Transverse colon (tissue), 4 donors: ENCODE measurements around the gene CDSN. TPM values are rescaled to one million over a fixed set of nuclear protein-coding genes. Genes with fewer than 3 reads are reported as not detected.
A peak's percentile ranks its signal among the peaks of the same experiment; 100 is the strongest.

Experiments
- DNase-seq: peaks from one replicate; pipeline ENCODE4 v3.0.0-alpha.2; 2019
- H3K27ac ChIP-seq, 4 donors: fragments of 200-600 bp; sonication (generic); 2 replicates each; pipeline ENCODE4 v1.5.1; 2016 to 2018; ENCODE audit warnings: inconsistent platforms in 4 of 4
- H3K27me3 ChIP-seq: fragments of 200-600 bp; sonication (generic); 2 replicates; pipeline ENCODE4 v1.5.1; 2017; ENCODE audit warnings: inconsistent platforms
- H3K36me3 ChIP-seq, 4 donors: fragments of 200-600 bp; sonication (generic); 2 replicates each; pipeline ENCODE4 v1.5.1; 2017 to 2019; ENCODE audit warnings: inconsistent platforms in 4 of 4
- H3K4me1 ChIP-seq, 4 donors: fragments of 200-600 bp; sonication (generic); 2 replicates each; pipeline ENCODE4 v1.5.1; 2017 to 2020; ENCODE audit warnings: inconsistent platforms in 4 of 4
- H3K4me3 ChIP-seq, 4 donors: fragments of 200-600 bp; sonication (generic); 1 replicate in 1 of 4; 2 replicates in 3 of 4; pipeline versions ENCODE4 v1.5.1 to v1.6.1; 2017 to 2019; ENCODE audit warnings: inconsistent platforms in 4 of 4
- H3K9me3 ChIP-seq, 2 donors: fragments of 200-600 bp; sonication (generic); 2 replicates each; pipeline ENCODE4 v1.5.1; 2017 to 2019; ENCODE audit warnings: inconsistent platforms in 2 of 2
- EP300 ChIP-seq: sonication (generic); formaldehyde crosslinking; IDR thresholded peaks from one replicate; pipeline ENCODE4 v1.6.1; 2017; ENCODE audit warnings: antibody characterized with exemption, low read depth
- POLR2A ChIP-seq: fragments of 450-650 bp; IDR thresholded peaks from one replicate; pipeline ENCODE4 v1.6.1; 2016; ENCODE audit warnings: antibody characterized with exemption, mild to moderate bottlenecking, moderate library complexity
- POLR2AphosphoS5 ChIP-seq, 3 donors: sonication (generic); formaldehyde crosslinking; IDR thresholded peaks; one replicate each; pipeline ENCODE4 v1.6.1; 2016; ENCODE audit warnings: antibody characterized with exemption in 3 of 3
- WGBS, 2 donors: methylation state at CpG; one replicate each; pipeline ENCODE4 v1.1.5; 2018; ENCODE audit warnings: low coverage in 1 of 2; 5-methylcytosine and 5-hydroxymethylcytosine counted together
- in situ Hi-C, 4 donors: fragments of 200-750 bp; cut with MboI; loops; one replicate each; pipeline versions ENCODE4 v1.15.0 to v1.15.1; 2017; ENCODE audit warnings: low sequenced_read_pairs in 3 of 4, low pct_ligation_motif_present in 1 of 4, low pct_unique_long_range_greater_than_20kb in 1 of 4
- intact Hi-C: fragments of 100-400 bp; cut with DNase I; formaldehyde crosslinking; loops from one replicate; pipeline ENCODE4 v1.15.1; 2023; ENCODE audit warnings: low total_unique reads
- total RNA-seq, 4 donors: library from RNA; depleted of rRNA; stranded (reverse); fragments of >200 nt; gene quantifications; one replicate each; pipeline ENCODE4 v1.1.0, GENCODE V29; 2016
- TF ChIP-seq, protein P1 (sequence below), 5 experiments: fragments of 200-600 bp in 3 of 5; fragments of 450-650 bp in 2 of 5; sonication (generic) in 3 of 5; IDR thresholded peaks; 1 replicate in 2 of 5; 2 replicates in 3 of 5; pipeline ENCODE4 v1.5.1; 2016 to 2017; ENCODE audit warnings: antibody characterized with exemption in 5 of 5, inconsistent platforms in 3 of 5, mild to moderate bottlenecking in 2 of 5, moderate library complexity in 1 of 5

The CDSN gene
- total RNA-seq, 4 donors from 2014 or later = not detected

- DNase-seq = peak; percentile 75
- in situ Hi-C loops (no loop called here), intact Hi-C loops (no loop called here)
- TF ChIP-seq EP300 (no peak), POLR2AphosphoS5 (IDR thresholded peaks at IDR 0.05) (peak in 1 of 3 donors; percentile 34), POLR2A (peak; percentile 62)
- TF ChIP-seq, protein P1, sequence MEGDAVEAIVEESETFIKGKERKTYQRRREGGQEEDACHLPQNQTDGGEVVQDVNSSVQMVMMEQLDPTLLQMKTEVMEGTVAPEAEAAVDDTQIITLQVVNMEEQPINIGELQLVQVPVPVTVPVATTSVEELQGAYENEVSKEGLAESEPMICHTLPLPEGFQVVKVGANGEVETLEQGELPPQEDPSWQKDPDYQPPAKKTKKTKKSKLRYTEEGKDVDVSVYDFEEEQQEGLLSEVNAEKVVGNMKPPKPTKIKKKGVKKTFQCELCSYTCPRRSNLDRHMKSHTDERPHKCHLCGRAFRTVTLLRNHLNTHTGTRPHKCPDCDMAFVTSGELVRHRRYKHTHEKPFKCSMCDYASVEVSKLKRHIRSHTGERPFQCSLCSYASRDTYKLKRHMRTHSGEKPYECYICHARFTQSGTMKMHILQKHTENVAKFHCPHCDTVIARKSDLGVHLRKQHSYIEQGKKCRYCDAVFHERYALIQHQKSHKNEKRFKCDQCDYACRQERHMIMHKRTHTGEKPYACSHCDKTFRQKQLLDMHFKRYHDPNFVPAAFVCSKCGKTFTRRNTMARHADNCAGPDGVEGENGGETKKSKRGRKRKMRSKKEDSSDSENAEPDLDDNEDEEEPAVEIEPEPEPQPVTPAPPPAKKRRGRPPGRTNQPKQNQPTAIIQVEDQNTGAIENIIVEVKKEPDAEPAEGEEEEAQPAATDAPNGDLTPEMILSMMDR (IDR thresholded peaks at IDR 0.05) = no peak
- no peaks in the 10 kb centered on the region for H3K27me3 ChIP-seq
- H3K9me3 ChIP-seq = no peaks in the 10 kb centered on the region
- 61 to 67% methylated on average over 3 to 18 of the region's 18 CpGs for WGBS, 2 donors
- H3K27ac ChIP-seq = peak overlapping the region; percentile 82 to 91 (median 85)
- peaks cover 0 to 26% (median 20%) of the 10 kb centered on the region in 4 donors for H3K4me1 ChIP-seq
- H3K4me3 ChIP-seq = peak overlapping the region in 2 of 4 donors; percentile 10 to 26
- no peaks in the 10 kb centered on the region for H3K36me3 ChIP-seq
Observed at GRCh38 chr6:31144296-31144969, 24.2 kb upstream of the CDSN start.

DNA sequence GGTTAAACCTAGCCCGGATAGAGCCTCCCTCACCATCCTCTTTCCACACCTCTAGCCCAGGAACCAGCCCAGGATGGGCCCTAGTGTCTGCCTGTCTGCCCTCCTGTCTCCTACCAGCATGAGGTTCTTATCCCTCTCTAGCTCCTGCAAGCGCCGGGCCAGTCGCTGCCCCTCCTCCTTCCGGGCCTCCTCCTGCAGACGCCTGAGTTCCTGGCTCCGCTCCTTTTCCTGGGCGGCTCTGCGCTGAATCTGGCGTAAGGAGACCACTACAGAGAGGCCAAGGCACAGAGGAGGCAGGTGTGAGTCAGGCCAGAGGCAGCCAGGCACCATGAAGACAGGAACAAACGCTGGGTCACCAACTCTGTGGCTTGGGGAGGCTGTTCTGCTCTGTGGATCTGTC lies 22.9 kb upstream of the CDSN start:
- Histone ChIP-seq H3K9me3 (no peaks in the 10 kb centered on the region), H3K27me3 (no peaks in the 10 kb centered on the region), H3K36me3 (no peaks in the 10 kb centered on the region), H3K27ac (peak overlapping the region; percentile 82 to 91 (median 85)), H3K4me3 (no peak overlapping the region), H3K4me1 (peaks cover 0 to 26% (median 20%) of the 10 kb centered on the region in 4 donors)
- no peak for DNase-seq
- TF ChIP-seq EP300 = no peak
- in situ Hi-C loops = no loop called here
- intact Hi-C loops = no loop called here
- 69% methylated on average over 11 of the region's 11 CpGs; no CpG with 5 or more reads in 1 of the 2 donors for WGBS, 2 donors

- Histone ChIP-seq H3K4me1 (peaks cover 0 to 34% (median 25%) of the 10 kb centered on the region in 4 donors), H3K27me3 (no peaks in the 10 kb centered on the region), H3K36me3 (no peaks in the 10 kb centered on the region), H3K4me3 (no peak overlapping the region), H3K27ac (peak overlapping the region in 2 of 4 donors; percentile 84 to 91), H3K9me3 (no peaks in the 10 kb centered on the region)
- intact Hi-C loops (no loop called here), in situ Hi-C loops (no loop called here)
- TF ChIP-seq, protein P1 (IDR thresholded peaks at IDR 0.05) = no peak
- TF ChIP-seq EP300 (no peak), POLR2AphosphoS5 (IDR thresholded peaks at IDR 0.05) (no peak)
- WGBS, 2 donors = 60 to 75% methylated on average over 1 to 2 of the region's 2 CpGs
- no peak for DNase-seq
Observed at GRCh38 chr6:31142361-31142761, 22.1 kb upstream of the CDSN start.

- TF ChIP-seq EP300 = no peak
- TF ChIP-seq, protein P1 (IDR thresholded peaks at IDR 0.05) = no peak
- TF ChIP-seq POLR2AphosphoS5 (IDR thresholded peaks at IDR 0.05) = no peak
- TF ChIP-seq POLR2A = no peak
- WGBS, 2 donors = 0 to 98% methylated on average over 1 to 15 of the region's 15 CpGs
- H3K9me3 ChIP-seq = no peaks in the 10 kb centered on the region
- no peak overlapping the region for H3K27ac ChIP-seq
- no peaks in the 10 kb centered on the region for H3K27me3 ChIP-seq
- in situ Hi-C loops = no loop called here
- DNase-seq = no peak
- intact Hi-C loops = no loop called here
- H3K36me3 ChIP-seq = no peaks in the 10 kb centered on the region
- H3K4me1 ChIP-seq = peaks cover 0 to 35% (median 25%) of the 10 kb centered on the region in 4 donors
- no peak overlapping the region for H3K4me3 ChIP-seq
Observed at GRCh38 chr6:31140643-31141042, 20.4 kb upstream of the CDSN start.
